Keratinocyte (primary cell): ENCODE results near the gene ATG4D. TPM values are rescaled to one million over a fixed set of nuclear protein-coding genes. Genes with fewer than 3 reads are reported as not detected.

ENCODE experiments used
- DNase-seq: peaks from one replicate; pipeline ENCODE4 v3.0.0-alpha.2; 2011; ENCODE audit warnings: low read depth, missing footprints, low spot score
- FAIRE-seq: peaks from 2 replicates; lab custom pipeline; 2011; peaks lifted over from hg19 to GRCh38; lab: Jason Lieb, UNC
- H2AFZ ChIP-seq: 2 replicates; pipeline ENCODE4 v1.6.0; 2012; ENCODE audit warnings: low read length, control low read depth, inconsistent platforms; ENCODE audit not compliant: control insufficient read depth
- H3K27ac ChIP-seq: 2 replicates; pipeline ENCODE4 v1.5.1; 2011; ENCODE audit warnings: low read length; ENCODE audit not compliant: control insufficient read depth, insufficient read depth
- H3K27me3 ChIP-seq: 3 replicates; pipeline ENCODE4 v1.6.0; 2011; ENCODE audit warnings: low read length; ENCODE audit not compliant: control insufficient read depth, insufficient read depth; ENCODE audit errors: extremely low read depth
- H3K36me3 ChIP-seq, 2 experiments: 2 replicates in 1 of 2; 3 replicates in 1 of 2; pipeline ENCODE4 v1.5.1; 2011; ENCODE audit warnings: low read length in 2 of 2, mild to moderate bottlenecking in 1 of 2; ENCODE audit not compliant: control insufficient read depth in 2 of 2, insufficient read depth in 2 of 2; ENCODE audit errors: extremely low read depth in 1 of 2
- H3K4me1 ChIP-seq: 3 replicates; pipeline ENCODE4 v1.5.1; 2011; ENCODE audit warnings: low read length; ENCODE audit not compliant: control insufficient read depth, insufficient read depth; ENCODE audit errors: extremely low read depth
- H3K4me2 ChIP-seq: 3 replicates; pipeline ENCODE4 v1.6.0; 2011; ENCODE audit warnings: low read depth, low read length; ENCODE audit not compliant: control insufficient read depth, insufficient read depth; ENCODE audit errors: extremely low read depth
- H3K4me3 ChIP-seq, 3 experiments: fragments of 200-600 bp in 1 of 3; sonication (generic) in 1 of 3; 2 replicates in 2 of 3; 3 replicates in 1 of 3; pipeline ENCODE4 v1.5.1; 2011 to 2016; ENCODE audit warnings: low read length in 3 of 3, mild to moderate bottlenecking in 3 of 3, control low read depth in 2 of 3, inconsistent platforms in 1 of 3, low read depth in 1 of 3, mixed read lengths in 1 of 3, mixed run types in 1 of 3, moderate library complexity in 1 of 3; ENCODE audit not compliant: control insufficient read depth in 2 of 3, insufficient read depth in 2 of 3; ENCODE audit errors: extremely low read depth in 1 of 3
- H3K79me2 ChIP-seq: 2 replicates; pipeline ENCODE4 v1.6.0; 2012; ENCODE audit warnings: low read length; ENCODE audit not compliant: control insufficient read depth, insufficient read depth
- H3K9ac ChIP-seq: 3 replicates; pipeline ENCODE4 v1.6.0; 2011; ENCODE audit warnings: low read length; ENCODE audit not compliant: control insufficient read depth, insufficient read depth; ENCODE audit errors: extremely low read depth
- H3K9me1 ChIP-seq: 3 replicates; pipeline ENCODE4 v1.6.0; 2011; ENCODE audit warnings: low read length; ENCODE audit not compliant: control insufficient read depth, insufficient read depth; ENCODE audit errors: extremely low read depth
- H3K9me3 ChIP-seq: 2 replicates; pipeline ENCODE4 v1.5.1; 2012; ENCODE audit warnings: low read depth, low read length; ENCODE audit not compliant: control insufficient read depth
- H4K20me1 ChIP-seq: 3 replicates; pipeline ENCODE4 v1.6.0; 2011; ENCODE audit warnings: low read length; ENCODE audit not compliant: control insufficient read depth, insufficient read depth; ENCODE audit errors: extremely low read depth
- EZH2 ChIP-seq: IDR thresholded peaks from one replicate; pipeline ENCODE4 v1.6.1; 2012; ENCODE audit warnings: inconsistent platforms, mild to moderate bottlenecking, low read length, moderate library complexity
- dilution Hi-C: fragments of 300-500 bp; cut with MboI; formaldehyde crosslinking; loops from one replicate; pipeline ENCODE4 v1.7.0; 2020; ENCODE audit warnings: low sequenced_read_pairs; ENCODE audit not compliant: extremely low pct_ligation_motif_present
- polyA plus RNA-seq, 5 experiments: library from polyadenylated mRNA; depleted of rRNA in 3 of 5; stranded (reverse) in 3 of 5; stranded (forward) in 1 of 5; unstranded in 1 of 5; fragments of >200 nt; gene quantifications; 1 replicate in 1 of 5; 2 replicates in 3 of 5; 3 replicates in 1 of 5; pipeline versions ENCODE4 v1.2.1 to v1.2.3, GENCODE V29; 2011 to 2012; ENCODE audit warnings: missing spikeins in 2 of 5, low read depth in 1 of 5, low replicate concordance in 1 of 5
- TF ChIP-seq, protein P1 (sequence below), 3 experiments: IDR thresholded peaks in 1 of 3; conservative IDR thresholded peaks in 1 of 3; optimal IDR thresholded peaks in 1 of 3; 2 replicates in 2 of 3; 3 replicates in 1 of 3; pipeline versions ENCODE3 to v1.5.1; 2011; ENCODE audit warnings: low read length in 3 of 3, mild to moderate bottlenecking in 3 of 3, moderate library complexity in 2 of 3, control low read depth in 1 of 3, inconsistent platforms in 1 of 3; ENCODE audit not compliant: insufficient read depth in 2 of 3; ENCODE audit errors: extremely low read depth in 1 of 3

ATG4D gene
- polyA plus RNA-seq, 1 donor (not counting 4 experiments of a cell fraction or from before 2014, with no cell fraction given) = 12.6 TPM

DNA sequence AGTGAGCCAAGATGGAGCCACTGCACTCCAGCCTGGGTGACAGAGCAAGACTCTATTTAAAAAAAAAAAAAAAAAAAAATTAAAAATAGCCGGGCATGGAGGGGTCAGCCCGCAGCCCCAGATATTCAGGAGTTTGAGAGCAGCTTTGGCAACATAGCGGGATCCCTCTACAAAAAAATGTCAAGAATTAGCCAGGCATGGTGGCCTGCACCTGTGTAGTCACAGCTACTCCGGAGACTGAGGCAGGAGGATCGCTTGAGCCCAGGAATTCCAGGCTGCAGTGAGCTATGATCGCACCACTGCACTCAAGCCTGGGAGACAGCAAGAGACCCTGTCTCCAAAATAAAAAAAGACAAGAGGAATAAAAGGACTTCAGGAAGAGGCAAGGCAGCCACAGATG is 42.7 kb downstream of the ATG4D start:
- Histone ChIP-seq H3K4me3 (peak overlapping the region; percentile 59 to 85 (median 79)), H3K4me1 (peaks cover 6% of the 10 kb centered on the region)

DNA sequence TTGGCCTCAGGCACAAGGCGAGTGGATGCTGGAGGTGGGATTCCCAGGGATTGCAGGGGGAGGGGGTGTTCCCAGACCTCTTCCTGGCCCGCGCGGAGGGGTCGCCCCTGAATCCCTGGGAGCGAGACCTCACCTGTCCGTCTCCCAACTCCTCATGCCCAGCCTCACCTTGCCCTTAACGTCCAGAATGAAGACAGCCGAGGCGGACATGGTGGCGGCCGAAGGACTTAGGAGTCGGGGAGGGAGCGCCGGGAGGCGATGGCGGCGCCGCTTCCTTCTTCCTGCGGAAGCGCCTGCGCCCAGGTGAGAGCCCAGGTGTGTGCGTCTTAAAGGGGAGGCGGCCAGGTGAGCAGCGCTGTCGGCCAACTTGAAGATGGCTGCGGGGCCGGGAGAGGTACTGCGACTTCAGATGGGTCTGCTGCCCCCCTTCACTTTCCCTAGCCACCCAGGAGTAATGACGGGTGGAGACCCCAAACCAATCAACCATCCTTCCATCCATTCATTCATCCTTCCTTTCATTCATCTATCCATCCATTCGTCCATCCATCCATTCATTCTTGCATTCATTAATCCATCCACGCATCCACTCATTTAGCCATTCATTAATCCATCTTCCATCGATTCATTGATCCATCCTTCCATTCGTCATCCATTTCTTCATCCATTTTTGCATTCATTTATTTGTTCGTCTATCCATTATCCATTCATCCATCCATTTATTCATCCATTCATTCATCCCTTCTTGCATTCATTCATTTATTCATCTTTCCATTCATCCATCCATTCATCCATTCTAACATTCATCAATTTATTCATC is 43.5 kb downstream of the ATG4D start, which contains the start of gene AP1M2:
TSS of gene AP1M2 (minus strand) at position 291 of the 817 bp plus-strand sequence. CDS start at position 210, 81 bp downstream.
- TF ChIP-seq, protein P1, sequence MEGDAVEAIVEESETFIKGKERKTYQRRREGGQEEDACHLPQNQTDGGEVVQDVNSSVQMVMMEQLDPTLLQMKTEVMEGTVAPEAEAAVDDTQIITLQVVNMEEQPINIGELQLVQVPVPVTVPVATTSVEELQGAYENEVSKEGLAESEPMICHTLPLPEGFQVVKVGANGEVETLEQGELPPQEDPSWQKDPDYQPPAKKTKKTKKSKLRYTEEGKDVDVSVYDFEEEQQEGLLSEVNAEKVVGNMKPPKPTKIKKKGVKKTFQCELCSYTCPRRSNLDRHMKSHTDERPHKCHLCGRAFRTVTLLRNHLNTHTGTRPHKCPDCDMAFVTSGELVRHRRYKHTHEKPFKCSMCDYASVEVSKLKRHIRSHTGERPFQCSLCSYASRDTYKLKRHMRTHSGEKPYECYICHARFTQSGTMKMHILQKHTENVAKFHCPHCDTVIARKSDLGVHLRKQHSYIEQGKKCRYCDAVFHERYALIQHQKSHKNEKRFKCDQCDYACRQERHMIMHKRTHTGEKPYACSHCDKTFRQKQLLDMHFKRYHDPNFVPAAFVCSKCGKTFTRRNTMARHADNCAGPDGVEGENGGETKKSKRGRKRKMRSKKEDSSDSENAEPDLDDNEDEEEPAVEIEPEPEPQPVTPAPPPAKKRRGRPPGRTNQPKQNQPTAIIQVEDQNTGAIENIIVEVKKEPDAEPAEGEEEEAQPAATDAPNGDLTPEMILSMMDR (optimal IDR thresholded peaks at IDR 0.05 in 1 of 3, IDR thresholded peaks at IDR 0.05 in 1 of 3, conservative IDR thresholded peaks at IDR 0.05 in 1 of 3; ENCODE audit: extremely low read depth in 1 of 3, insufficient read depth in 2 of 3, low read length in 3 of 3) = no peak
- no peak for TF ChIP-seq EZH2
- no peak for DNase-seq
- dilution Hi-C loops = no loop called here
- peak within 1 kb of the TSS; percentile 89 for H3K9ac ChIP-seq
- no peaks in the 10 kb centered on the region for H4K20me1 ChIP-seq
- H3K4me3 ChIP-seq = peak within 1 kb of the TSS; percentile 59 to 85 (median 79)
- peak; percentile 82 for FAIRE-seq
- peaks cover 4 to 5% of the 10 kb centered on the region in 2 experiments for H3K36me3 ChIP-seq
- H3K27me3 ChIP-seq = no peaks in the 10 kb centered on the region
- peak within 1 kb of the TSS; percentile 98 for H2AFZ ChIP-seq
- H3K4me2 ChIP-seq = peak within 1 kb of the TSS; percentile 96
- peaks cover 6% of the 10 kb centered on the region for H3K4me1 ChIP-seq
- no peaks in the 10 kb centered on the region for H3K9me1 ChIP-seq
- H3K79me2 ChIP-seq = peaks cover 21% of the 10 kb centered on the region
- no peaks in the 10 kb centered on the region for H3K9me3 ChIP-seq
- H3K27ac ChIP-seq = peak within 1 kb of the TSS; percentile 73

More for the DNA sequence above, 42.7 kb downstream of the ATG4D start:
- H3K27me3 ChIP-seq = no peaks in the 10 kb centered on the region
- FAIRE-seq (no peak), DNase-seq (no peak)
- peak overlapping the region; percentile 89 for H3K9ac ChIP-seq
- TF ChIP-seq, protein P1 (optimal IDR thresholded peaks at IDR 0.05 in 1 of 3, IDR thresholded peaks at IDR 0.05 in 1 of 3, conservative IDR thresholded peaks at IDR 0.05 in 1 of 3; ENCODE audit: extremely low read depth in 1 of 3, insufficient read depth in 2 of 3, low read length in 3 of 3) = no peak
- no peak for TF ChIP-seq EZH2
- peaks cover under 1% of the 10 kb centered on the region for H4K20me1 ChIP-seq
- H3K36me3 ChIP-seq = peaks cover 6 to 7% of the 10 kb centered on the region in 2 experiments
- H3K9me1 ChIP-seq = no peaks in the 10 kb centered on the region
- dilution Hi-C loops = no loop called here
- no peak overlapping the region for H2AFZ ChIP-seq
- H3K9me3 ChIP-seq = no peaks in the 10 kb centered on the region
- peaks cover 21% of the 10 kb centered on the region for H3K79me2 ChIP-seq
- peak overlapping the region; percentile 73 for H3K27ac ChIP-seq
- H3K4me2 ChIP-seq = peak overlapping the region; percentile 96
